ENCODE results near the gene ARL2BP.

Gene ARL2BP

DNA sequence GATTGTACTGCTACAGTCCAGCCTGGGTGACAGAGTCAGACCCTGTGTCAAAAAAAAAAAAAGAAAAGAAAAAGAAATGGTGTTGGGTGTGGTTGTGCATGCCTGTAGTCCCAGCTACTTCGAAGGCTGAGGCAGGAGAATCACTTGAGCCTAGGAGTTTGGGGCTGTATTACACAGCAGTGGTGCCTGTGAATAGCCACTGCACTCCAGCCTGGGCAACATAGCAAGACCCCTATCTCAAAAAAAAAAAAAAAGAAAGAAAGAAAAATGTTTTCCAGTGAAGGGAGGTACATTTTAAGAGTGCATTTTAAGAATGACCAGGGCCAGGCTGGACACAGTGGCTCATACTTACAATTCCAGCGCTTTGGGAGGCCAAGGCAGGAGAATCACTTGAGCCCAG, 6.3 kb downstream of the ARL2BP start:
- H3K4me3 ChIP-seq (ENCODE audit: low read depth, low read length), result no peak overlapping the region
- TF ChIP-seq, protein P1, sequence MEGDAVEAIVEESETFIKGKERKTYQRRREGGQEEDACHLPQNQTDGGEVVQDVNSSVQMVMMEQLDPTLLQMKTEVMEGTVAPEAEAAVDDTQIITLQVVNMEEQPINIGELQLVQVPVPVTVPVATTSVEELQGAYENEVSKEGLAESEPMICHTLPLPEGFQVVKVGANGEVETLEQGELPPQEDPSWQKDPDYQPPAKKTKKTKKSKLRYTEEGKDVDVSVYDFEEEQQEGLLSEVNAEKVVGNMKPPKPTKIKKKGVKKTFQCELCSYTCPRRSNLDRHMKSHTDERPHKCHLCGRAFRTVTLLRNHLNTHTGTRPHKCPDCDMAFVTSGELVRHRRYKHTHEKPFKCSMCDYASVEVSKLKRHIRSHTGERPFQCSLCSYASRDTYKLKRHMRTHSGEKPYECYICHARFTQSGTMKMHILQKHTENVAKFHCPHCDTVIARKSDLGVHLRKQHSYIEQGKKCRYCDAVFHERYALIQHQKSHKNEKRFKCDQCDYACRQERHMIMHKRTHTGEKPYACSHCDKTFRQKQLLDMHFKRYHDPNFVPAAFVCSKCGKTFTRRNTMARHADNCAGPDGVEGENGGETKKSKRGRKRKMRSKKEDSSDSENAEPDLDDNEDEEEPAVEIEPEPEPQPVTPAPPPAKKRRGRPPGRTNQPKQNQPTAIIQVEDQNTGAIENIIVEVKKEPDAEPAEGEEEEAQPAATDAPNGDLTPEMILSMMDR (IDR thresholded peaks at IDR 0.05; ENCODE audit: low read depth, low read length, missing control alignments), result no peak
- DNase-seq (ENCODE audit: low read depth), result no peak

DNA sequence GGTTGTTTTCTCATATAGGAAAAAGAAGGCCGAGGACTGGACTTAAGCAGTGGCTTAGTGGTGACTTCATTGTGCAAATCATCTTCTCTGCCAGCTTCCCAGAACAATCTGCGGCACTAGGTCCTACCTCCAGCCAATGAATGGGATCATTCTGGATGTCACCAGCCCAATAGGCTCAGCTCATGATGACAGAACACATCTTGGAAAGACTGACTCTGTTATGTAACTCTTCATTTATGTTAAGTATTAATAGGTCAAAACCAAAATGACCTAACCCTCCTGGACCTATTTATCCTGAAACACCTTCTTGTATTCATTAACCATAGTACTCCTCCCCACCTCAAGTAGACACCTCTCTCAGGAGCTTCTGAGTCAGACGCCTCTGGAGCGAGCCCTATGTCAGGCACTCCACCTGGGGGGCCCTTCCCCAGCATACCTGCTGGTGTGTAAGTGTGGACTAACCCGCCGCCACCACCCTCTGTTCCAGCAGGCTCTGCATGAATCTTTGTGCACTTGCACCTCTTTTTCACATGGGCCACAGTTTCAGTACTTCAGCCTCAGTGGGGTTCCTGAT, 7.2 kb downstream of the ARL2BP start:
- DNase-seq (ENCODE audit: low read depth), result no peak
- TF ChIP-seq, protein P1 (IDR thresholded peaks at IDR 0.05; ENCODE audit: low read depth, low read length, missing control alignments), result no peak
- no peak overlapping the region for H3K4me3 ChIP-seq (ENCODE audit: low read depth, low read length)

DNA sequence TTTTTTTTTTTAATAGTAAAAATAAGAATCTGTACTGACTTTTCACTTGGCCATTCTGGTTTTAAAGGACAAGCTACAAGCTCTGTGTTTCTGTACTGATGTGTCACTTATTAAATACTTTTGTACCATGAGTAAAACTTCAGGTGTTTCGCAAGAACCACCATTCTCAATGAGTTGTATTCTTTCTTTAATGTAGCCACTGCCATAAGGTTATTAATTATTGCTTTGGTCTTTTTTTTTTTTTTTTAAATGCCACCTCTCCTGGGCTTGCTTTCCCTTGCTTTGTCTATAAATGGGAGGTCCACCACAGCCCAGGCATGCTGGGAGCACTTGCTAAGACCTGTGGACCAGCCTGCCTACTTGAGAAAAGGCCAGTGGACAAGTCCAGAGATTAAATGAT, 8.4 kb downstream of the ARL2BP start:
- TF ChIP-seq, protein P1 (IDR thresholded peaks at IDR 0.05; ENCODE audit: low read depth, low read length, missing control alignments), result no peak
- no peak for DNase-seq (ENCODE audit: low read depth)
- no peak overlapping the region for H3K4me3 ChIP-seq (ENCODE audit: low read depth, low read length)

DNA sequence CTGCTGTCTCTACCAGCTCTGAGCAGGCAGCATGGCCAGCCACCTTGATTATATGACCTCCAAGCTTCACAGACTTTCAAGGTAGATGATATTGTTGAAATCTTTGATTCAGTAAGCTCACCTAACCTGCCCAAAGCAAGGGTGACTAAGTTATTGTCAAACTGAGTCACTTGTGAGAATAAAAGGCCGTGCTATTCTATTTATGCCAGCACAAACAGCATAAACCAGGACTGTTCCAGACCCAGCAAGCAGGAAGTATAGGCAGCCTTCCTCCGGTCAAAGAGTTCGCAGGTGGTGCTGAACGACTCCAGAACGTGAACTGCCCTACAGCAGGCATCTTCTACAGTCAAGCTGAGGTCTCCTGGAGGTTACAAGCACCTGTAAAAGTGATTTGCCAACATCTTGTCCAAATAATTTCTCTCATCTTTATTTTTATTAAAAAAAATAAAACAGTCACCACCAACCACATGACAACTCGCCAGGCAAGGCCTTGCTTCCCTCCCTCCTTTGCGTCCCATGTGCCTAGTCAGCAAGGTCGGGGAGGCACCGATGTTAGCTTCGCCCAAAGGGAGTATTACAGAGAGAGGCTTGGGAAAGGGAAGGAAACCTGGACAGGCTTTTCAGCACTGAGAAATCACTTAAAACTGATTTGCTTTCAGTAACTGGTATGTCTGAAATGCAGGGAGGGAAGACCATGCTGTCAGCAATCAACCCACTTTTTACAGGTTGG, 10.8 kb downstream of the ARL2BP start:
- TF ChIP-seq, protein P1 (IDR thresholded peaks at IDR 0.05; ENCODE audit: low read depth, low read length, missing control alignments), result no peak
- no peak overlapping the region for H3K4me3 ChIP-seq (ENCODE audit: low read depth, low read length)
- DNase-seq (ENCODE audit: low read depth), result no peak

DNA sequence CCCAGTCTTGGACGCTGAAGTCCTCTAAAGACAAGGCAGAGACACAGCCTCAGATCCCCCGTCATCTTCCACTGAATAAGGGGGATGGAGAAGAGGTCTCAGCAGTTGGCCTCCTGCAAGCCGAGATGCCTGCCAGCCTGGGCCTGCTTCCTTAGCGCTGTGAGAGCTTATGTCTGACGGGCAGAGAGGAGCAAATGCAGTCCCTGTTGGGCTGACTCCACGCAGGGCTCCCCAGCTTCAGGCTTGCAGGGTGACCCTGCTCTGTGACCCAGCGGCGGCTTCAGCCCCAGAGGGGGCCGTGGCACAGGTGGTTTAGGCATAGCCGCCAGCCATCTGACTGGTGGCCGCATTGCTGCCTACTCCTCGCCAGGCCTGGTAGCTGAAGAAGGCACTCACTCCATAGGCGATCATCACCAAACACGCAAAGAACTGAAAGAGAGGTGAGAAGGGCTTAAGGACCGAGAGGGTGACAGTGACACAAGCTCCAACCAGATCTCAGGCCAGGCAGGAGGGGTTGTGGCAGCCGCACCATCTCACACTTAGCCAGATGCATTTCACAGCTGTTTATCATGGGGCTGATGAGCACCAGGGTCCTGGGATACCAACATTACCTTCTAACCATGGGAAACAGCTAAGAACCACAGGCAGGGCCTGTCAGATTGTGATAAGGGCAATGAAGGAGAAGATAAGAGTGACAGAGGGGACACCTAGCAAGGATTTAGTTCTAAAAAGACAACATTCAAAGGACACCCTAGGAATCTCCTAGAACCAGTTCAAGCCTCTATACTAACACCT, 11.7 kb downstream of the ARL2BP start:
- no peak for DNase-seq (ENCODE audit: low read depth)
- H3K4me3 ChIP-seq (ENCODE audit: low read depth, low read length), result no peak overlapping the region
- TF ChIP-seq, protein P1 (IDR thresholded peaks at IDR 0.05; ENCODE audit: low read depth, low read length, missing control alignments), result no peak

DNA sequence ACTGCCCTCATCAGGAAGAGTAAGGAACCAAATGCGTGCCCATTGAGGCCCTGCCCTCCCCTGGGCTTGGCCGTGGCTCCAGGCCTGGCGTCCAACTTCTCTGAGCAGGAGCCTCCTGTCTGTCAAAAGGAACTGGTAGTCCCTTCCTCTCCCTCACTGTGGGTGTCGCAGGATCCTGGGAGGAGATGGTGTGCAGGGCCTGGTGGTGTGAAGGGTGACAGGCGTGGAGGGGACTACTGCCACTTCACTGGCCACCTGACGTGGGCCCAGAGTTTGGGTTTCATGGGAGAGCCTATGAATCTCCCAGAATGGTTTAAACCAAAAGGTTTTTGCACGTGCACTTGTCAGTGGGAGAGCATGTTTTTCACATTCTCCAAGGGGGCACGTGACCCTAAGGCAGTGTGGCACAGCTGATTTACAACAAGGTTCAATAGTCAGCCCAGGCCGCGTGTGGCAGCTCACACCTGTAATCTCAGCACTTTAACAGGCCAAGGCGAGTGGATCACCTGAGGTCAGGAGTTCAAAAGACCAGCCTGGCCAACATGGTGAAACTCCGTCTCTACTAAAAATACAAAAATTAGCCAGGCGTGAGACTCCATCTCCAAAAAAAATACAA, 12.5 kb downstream of the ARL2BP start:
- H3K4me3 ChIP-seq (ENCODE audit: low read depth, low read length), result no peak overlapping the region
- TF ChIP-seq, protein P1 (IDR thresholded peaks at IDR 0.05; ENCODE audit: low read depth, low read length, missing control alignments), result no peak
- DNase-seq (ENCODE audit: low read depth), result no peak

Data from GM12864 (cell line).